Stomach (tissue), 9 donors: Measurements from ENCODE around the gene XXYLT1. TPM values are rescaled to one million over a fixed set of nuclear protein-coding genes. Genes with fewer than 3 reads are reported as not detected.
A peak's percentile ranks its signal among the peaks of the same experiment; 100 is the strongest.
"Not testable (repeated sequence)": the region's sequence is repeated elsewhere in the genome, so short reads cannot be mapped to it uniquely, and the experiment has no call there.

Experiments used
- DNase-seq, 2 donors: peaks; one replicate each; pipeline versions ENCODE4 v3.0.0 to v3.0.0-alpha.2; 2013 to 2019
- H3K27ac ChIP-seq, 5 donors: fragments of 200-600 bp in 4 of 5; sonication (generic) in 4 of 5; one replicate each; pipeline ENCODE4 v1.5.1; 2013 to 2019; ENCODE audit warnings: mild to moderate bottlenecking in 1 of 5, moderate library complexity in 1 of 5
- H3K27me3 ChIP-seq, 3 donors: fragments of 200-600 bp; sonication (generic); one replicate each; pipeline ENCODE4 v1.5.1; 2017 to 2019; ENCODE audit warnings: mixed run types in 1 of 3
- H3K36me3 ChIP-seq, 4 donors: fragments of 200-600 bp; sonication (generic); 1 replicate in 3 of 4; 2 replicates in 1 of 4; pipeline ENCODE4 v1.5.1; 2016 to 2019
- H3K4me1 ChIP-seq, 4 donors: fragments of 200-600 bp; sonication (generic); one replicate each; pipeline ENCODE4 v1.5.1; 2016 to 2019
- H3K4me3 ChIP-seq, 4 donors: fragments of 200-600 bp; sonication (generic) in 3 of 4; one replicate each; pipeline ENCODE4 v1.5.1; 2016 to 2019; ENCODE audit warnings: mild to moderate bottlenecking in 1 of 4
- H3K9me3 ChIP-seq, 4 donors: fragments of 200-600 bp; sonication (generic); one replicate each; pipeline ENCODE4 v1.5.1; 2016 to 2019
- CTCF ChIP-seq, 7 experiments: fragments of 450-650 bp in 4 of 7; fragments of 200-600 bp in 3 of 7; sonication (generic) in 3 of 7; IDR thresholded peaks; one replicate each; pipeline ENCODE4 v1.5.1; 2016 to 2019; ENCODE audit warnings: antibody characterized with exemption in 7 of 7, control low read depth in 2 of 7, mild to moderate bottlenecking in 1 of 7
- EP300 ChIP-seq: sonication (generic); formaldehyde crosslinking; IDR thresholded peaks from one replicate; pipeline ENCODE4 v1.6.1; 2017; ENCODE audit warnings: antibody characterized with exemption
- POLR2A ChIP-seq, 4 donors: fragments of 450-650 bp; IDR thresholded peaks; one replicate each; pipeline ENCODE4 v1.6.1; 2016; ENCODE audit warnings: antibody characterized with exemption in 4 of 4, control low read depth in 2 of 4, mild to moderate bottlenecking in 1 of 4, moderate library complexity in 1 of 4
- POLR2AphosphoS5 ChIP-seq, 3 donors: sonication (generic); formaldehyde crosslinking; IDR thresholded peaks; one replicate each; pipeline ENCODE4 v1.6.1; 2016; ENCODE audit warnings: antibody characterized with exemption in 3 of 3
- WGBS, 5 donors: extraction: QIAGEN DNeasy Blood & Tissue Kit in 3 of 5; methylation state at CpG; one replicate each; pipeline versions ENCODE4 v1.1.5 to v1.1.7; 2013 to 2018; 5-methylcytosine and 5-hydroxymethylcytosine counted together
- intact Hi-C: fragments of 100-400 bp; cut with DNase I; formaldehyde crosslinking; loops from one replicate; pipeline ENCODE4 v1.15.1; 2023; ENCODE audit warnings: low total_unique reads
- polyA plus RNA-seq, 3 donors: library from polyadenylated mRNA; stranded (reverse); fragments of 200-250 nt; gene quantifications; one replicate each; pipeline ENCODE4 v1.2.3, GENCODE V29; 2013
- total RNA-seq, 5 donors: library from RNA; depleted of rRNA; stranded (reverse); fragments of >200 nt; gene quantifications; one replicate each; pipeline versions ENCODE4 v1.1.0 to v1.2.3, GENCODE V29; 2014 to 2016
- donor health status: healthy with polysubstance abuse.
- donor health status: Bipolar disorder and iron deficiency.
- donor health status: healthy.

XXYLT1 gene
- total and polyA plus RNA-seq, 8 donors: 2.1 to 41.5 (median 11.4) TPM; not detected in 1

GRCh38 chr3:195110647-195111318, 160.2 kb downstream of the XXYLT1 start:
- Histone ChIP-seq H3K4me1 (peaks cover 7 to 27% (median 19%) of the 10 kb centered on the region in 4 donors), H3K4me3 (no peak overlapping the region), H3K27me3 (no peaks in the 10 kb centered on the region), H3K9me3 (no peaks in the 10 kb centered on the region), H3K27ac (peak overlapping the region in 4 of 5 donors; percentile 20 to 82 (median 46)), H3K36me3 (no peaks in the 10 kb centered on the region)
- 23 to 43% (median 37%) methylated on average over 14 of the region's 14 CpGs for WGBS, 5 donors
- intact Hi-C loops: loop anchor here (10.0 kb wide), 1 partner anchor 144 kb away; no protein-coding TSS in a partner anchor
- peak in 2 of 3 donors; percentile 3 to 55 for TF ChIP-seq POLR2AphosphoS5 (IDR thresholded peaks at IDR 0.05)
- TF ChIP-seq EP300: no peak
- peak in 1 of 2 donors; percentile 90 for DNase-seq

- TF ChIP-seq POLR2A (IDR thresholded peaks at IDR 0.05): no peak
- no peak for TF ChIP-seq CTCF (IDR thresholded peaks at IDR 0.05)
- TF ChIP-seq POLR2AphosphoS5 (IDR thresholded peaks at IDR 0.05): no peak
- no peak for TF ChIP-seq EP300
- no peaks in the 10 kb centered on the region for H3K27me3 ChIP-seq
- no peak overlapping the region for H3K27ac ChIP-seq
- WGBS, 5 donors: 81 to 89% (median 85%) methylated on average over 10 of the region's 10 CpGs
- H3K4me1 ChIP-seq: peaks cover 7 to 33% (median 19%) of the 10 kb centered on the region in 4 donors
- H3K9me3 ChIP-seq: no peaks in the 10 kb centered on the region
- no peaks in the 10 kb centered on the region for H3K36me3 ChIP-seq
- intact Hi-C loops: loop anchor here (5.0 kb wide), 1 partner anchor 427 kb away; no protein-coding TSS in a partner anchor
- H3K4me3 ChIP-seq: no peak overlapping the region
- no peak for DNase-seq
Observed at GRCh38 chr3:195109098-195109657, 161.8 kb downstream of the XXYLT1 start.

GRCh38 chr3:195107593-195107992, 163.4 kb downstream of the XXYLT1 start:
- WGBS, 5 donors: 82 to 93% (median 88%) methylated on average over 5 to 8 of the region's 8 CpGs
- Histone ChIP-seq H3K36me3 (no peaks in the 10 kb centered on the region), H3K27me3 (no peaks in the 10 kb centered on the region), H3K4me1 (peaks cover 10 to 33% (median 20%) of the 10 kb centered on the region in 4 donors), H3K9me3 (no peaks in the 10 kb centered on the region), H3K4me3 (no peak overlapping the region), H3K27ac (no peak overlapping the region)
- DNase-seq: no peak
- TF ChIP-seq POLR2A (IDR thresholded peaks at IDR 0.05): no peak
- no peak for TF ChIP-seq POLR2AphosphoS5 (IDR thresholded peaks at IDR 0.05)
- no peak for TF ChIP-seq EP300
- no peak for TF ChIP-seq CTCF (IDR thresholded peaks at IDR 0.05)
- intact Hi-C loops: loop anchor here (5.0 kb wide), 1 partner anchor 425 kb away; no protein-coding TSS in a partner anchor

GRCh38 chr3:195107031-195107430, 163.9 kb downstream of the XXYLT1 start:
- H3K9me3 ChIP-seq, DNase-seq, H3K36me3 ChIP-seq, H3K27me3 ChIP-seq, H3K4me3 ChIP-seq: not testable (repeated sequence)
- Histone ChIP-seq H3K27ac (peak overlapping the region in 1 of 5 donors; percentile 41), H3K4me1 (peaks cover 10 to 39% (median 23%) of the 10 kb centered on the region in 4 donors)
- intact Hi-C loops: loop anchor here (5.0 kb wide), 1 partner anchor 425 kb away; no protein-coding TSS in a partner anchor
- WGBS, 5 donors: 85 to 90% (median 87%) methylated on average over 17 of the region's 17 CpGs

- intact Hi-C loops: loop anchor here (5.0 kb wide), 1 partner anchor 424 kb away; no protein-coding TSS in a partner anchor
- Histone ChIP-seq H3K9me3 (no peaks in the 10 kb centered on the region), H3K27me3 (no peaks in the 10 kb centered on the region), H3K4me1 (peaks cover 10 to 38% (median 23%) of the 10 kb centered on the region in 4 donors), H3K4me3 (peak overlapping the region; percentile 14 to 25 (median 20)), H3K27ac (peak overlapping the region in 1 of 5 donors; percentile 41), H3K36me3 (no peaks in the 10 kb centered on the region)
- DNase-seq: peak; percentile 70 to 90
- WGBS, 5 donors: 4 to 16% (median 5%) methylated on average over 9 to 29 of the region's 29 CpGs
- TF ChIP-seq POLR2A (IDR thresholded peaks at IDR 0.05): no peak
- peak in 6 of 7 experiments; percentile 80 to 100 (median 98) for TF ChIP-seq CTCF (IDR thresholded peaks at IDR 0.05)
- peak in 1 of 3 donors; percentile 66 for TF ChIP-seq POLR2AphosphoS5 (IDR thresholded peaks at IDR 0.05)
- TF ChIP-seq EP300: no peak
Observed at GRCh38 chr3:195106418-195106906, 164.5 kb downstream of the XXYLT1 start.
